ENCODE results near the gene CCNE1.

CCNE1 gene

DNA sequence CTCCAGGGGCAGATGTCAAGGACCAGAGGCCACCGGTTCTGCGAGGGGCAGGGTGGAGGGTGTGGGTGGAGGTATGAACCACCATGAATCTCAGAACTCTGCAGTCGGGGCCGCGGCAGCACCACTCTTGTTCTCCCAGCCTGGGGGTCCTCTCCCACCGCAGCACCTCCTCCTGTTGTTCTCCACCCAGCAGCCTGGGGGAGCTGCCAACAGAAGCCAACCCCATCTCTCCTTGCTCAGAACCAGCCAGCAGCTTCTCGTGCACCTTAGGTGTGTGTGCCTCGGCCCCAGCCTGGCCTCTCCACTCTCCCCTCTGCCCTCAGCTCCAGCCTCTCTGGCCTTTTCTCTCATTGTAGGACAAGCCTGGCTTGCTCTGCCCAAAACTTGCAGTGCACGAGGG, 31.9 kb upstream of the CCNE1 start:
- no peak for FAIRE-seq
- TF ChIP-seq, protein P1, sequence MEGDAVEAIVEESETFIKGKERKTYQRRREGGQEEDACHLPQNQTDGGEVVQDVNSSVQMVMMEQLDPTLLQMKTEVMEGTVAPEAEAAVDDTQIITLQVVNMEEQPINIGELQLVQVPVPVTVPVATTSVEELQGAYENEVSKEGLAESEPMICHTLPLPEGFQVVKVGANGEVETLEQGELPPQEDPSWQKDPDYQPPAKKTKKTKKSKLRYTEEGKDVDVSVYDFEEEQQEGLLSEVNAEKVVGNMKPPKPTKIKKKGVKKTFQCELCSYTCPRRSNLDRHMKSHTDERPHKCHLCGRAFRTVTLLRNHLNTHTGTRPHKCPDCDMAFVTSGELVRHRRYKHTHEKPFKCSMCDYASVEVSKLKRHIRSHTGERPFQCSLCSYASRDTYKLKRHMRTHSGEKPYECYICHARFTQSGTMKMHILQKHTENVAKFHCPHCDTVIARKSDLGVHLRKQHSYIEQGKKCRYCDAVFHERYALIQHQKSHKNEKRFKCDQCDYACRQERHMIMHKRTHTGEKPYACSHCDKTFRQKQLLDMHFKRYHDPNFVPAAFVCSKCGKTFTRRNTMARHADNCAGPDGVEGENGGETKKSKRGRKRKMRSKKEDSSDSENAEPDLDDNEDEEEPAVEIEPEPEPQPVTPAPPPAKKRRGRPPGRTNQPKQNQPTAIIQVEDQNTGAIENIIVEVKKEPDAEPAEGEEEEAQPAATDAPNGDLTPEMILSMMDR (IDR thresholded peaks at IDR 0.05; ENCODE audit: insufficient read depth, missing control alignments), result no peak
- DNase-seq (ENCODE audit: insufficient read length, low spot score), result no peak

GRCh38 chr19:29781386-29782259, 30.2 kb upstream of the CCNE1 start:
- no peak for FAIRE-seq
- TF ChIP-seq, protein P1 (IDR thresholded peaks at IDR 0.05; ENCODE audit: insufficient read depth, missing control alignments), result no peak
- no peak for DNase-seq (ENCODE audit: insufficient read length, low spot score)

GRCh38 chr19:29782260-29782580, 29.6 kb upstream of the CCNE1 start:
- TF ChIP-seq, protein P1 (IDR thresholded peaks at IDR 0.05; ENCODE audit: insufficient read depth, missing control alignments), result no peak
- FAIRE-seq (no peak), DNase-seq (ENCODE audit: insufficient read length, low spot score) (no peak)

GRCh38 chr19:29783627-29784190, 28.1 kb upstream of the CCNE1 start:
- DNase-seq (ENCODE audit: insufficient read length, low spot score), result no peak
- TF ChIP-seq, protein P1 (IDR thresholded peaks at IDR 0.05; ENCODE audit: insufficient read depth, missing control alignments), result no peak
- no peak for FAIRE-seq

GRCh38 chr19:29784598-29785223, 27.1 kb upstream of the CCNE1 start:
- DNase-seq (ENCODE audit: insufficient read length, low spot score) (no peak), FAIRE-seq (no peak)
- TF ChIP-seq, protein P1 (IDR thresholded peaks at IDR 0.05; ENCODE audit: insufficient read depth, missing control alignments), result no peak

DNA sequence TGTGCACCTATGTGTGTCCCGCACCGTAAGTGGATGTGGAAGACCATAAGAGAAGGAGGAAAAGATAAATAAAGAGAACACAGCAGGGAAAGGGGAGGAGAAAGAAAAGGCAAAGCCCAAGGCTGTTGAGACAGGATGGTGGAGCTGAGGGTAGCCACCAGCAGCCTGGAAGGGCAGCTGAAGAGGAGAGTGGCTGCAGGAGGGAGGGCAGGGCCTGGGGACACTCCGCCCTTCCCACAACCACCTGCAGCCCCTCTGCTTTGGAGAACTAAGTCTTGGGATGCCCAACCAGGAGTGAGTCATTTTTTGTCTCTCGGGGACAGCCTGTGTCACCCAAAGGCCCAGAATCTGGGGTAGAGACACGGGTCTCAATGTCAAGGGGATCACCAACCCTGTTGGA, 26.4 kb upstream of the CCNE1 start:
- DNase-seq (ENCODE audit: insufficient read length, low spot score), result no peak
- TF ChIP-seq, protein P1 (IDR thresholded peaks at IDR 0.05; ENCODE audit: insufficient read depth, missing control alignments), result no peak
- FAIRE-seq, result no peak

Measured in D721Med (cell line).